ENCODE results near the gene WDR41. TPM values are rescaled to one million over a fixed set of nuclear protein-coding genes. Genes with fewer than 3 reads are reported as not detected.

The WDR41 gene
- total RNA-seq, 1 experiment from 2014 or later = 43.6 TPM

DNA sequence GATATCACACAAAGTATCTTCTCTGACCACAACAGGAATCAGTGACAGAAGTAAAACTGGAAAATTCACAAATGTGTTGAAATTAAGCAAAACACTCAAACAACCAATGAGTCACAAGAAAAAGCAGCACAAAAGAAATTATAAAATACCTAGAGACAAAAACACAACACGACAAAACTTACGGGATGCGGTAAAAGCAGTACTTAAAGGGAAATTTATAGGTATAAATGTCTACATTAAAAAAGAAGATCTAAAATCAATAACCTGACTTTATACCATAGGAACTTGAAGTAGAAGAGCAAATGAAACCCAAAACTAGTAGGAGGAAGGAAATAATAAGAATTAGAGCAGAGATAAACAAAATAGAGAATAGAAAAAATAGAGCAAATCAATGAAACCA lies 2.8 kb upstream of the WDR41 start:
- Mint-ChIP-seq H3K27me3 (ENCODE audit: low read depth) (peaks cover 38% of the 10 kb centered on the region), H3K27ac (no peak overlapping the region), H3K36me3 (ENCODE audit: insufficient read depth in 1 of 3, low read depth in 3 of 3) (no peaks in the 10 kb centered on the region), H3K4me1 (peaks cover 10 to 13% of the 10 kb centered on the region in 2 experiments), H3K9me3 (no peaks in the 10 kb centered on the region; a peak in 1 of 5 replicates), H3K4me3 (no peak overlapping the region)
- Histone ChIP-seq H2BK12ac (ENCODE audit: insufficient read length, low read depth, low read length) (no peak overlapping the region), H2BK5ac (ENCODE audit: insufficient read length, low read length) (no peak overlapping the region), H2AK5ac (ENCODE audit: insufficient read length, low read length) (no peak overlapping the region), H3K23ac (ENCODE audit: insufficient read length, low read depth, low read length) (no peak overlapping the region), H3K4me2 (ENCODE audit: insufficient read depth, insufficient read length, low read length) (no peak overlapping the region), H3K4me1 (ENCODE audit: insufficient read depth, low read length) (no peaks in the 10 kb centered on the region), H3K27me3 (ENCODE audit: insufficient read depth, low read length) (no peaks in the 10 kb centered on the region), H4K91ac (ENCODE audit: insufficient read length, low read depth, low read length) (no peak overlapping the region), H2AFZ (ENCODE audit: low read length) (no peak overlapping the region), H2BK20ac (ENCODE audit: low read depth, low read length, poor library complexity, severe bottlenecking) (no peak overlapping the region), H3K27ac (ENCODE audit: insufficient read length, low read depth, low read length) (no peak overlapping the region), H3K9ac (ENCODE audit: extremely low read depth, insufficient read length, low read length) (no peak overlapping the region), H3K14ac (ENCODE audit: insufficient read depth, low read length) (no peak overlapping the region), H3K79me1 (ENCODE audit: insufficient read depth, low read depth, low read length, poor library complexity, severe bottlenecking) (no peaks in the 10 kb centered on the region), H3T11ph (ENCODE audit: low read length) (no peak overlapping the region), H3K4ac (ENCODE audit: low read depth, low read length) (no peak overlapping the region), H3K23me2 (ENCODE audit: insufficient read length, low read depth, low read length, poor library complexity, severe bottlenecking) (peaks cover 2% of the 10 kb centered on the region), H2BK15ac (ENCODE audit: low read depth, low read length) (no peak overlapping the region), H3K9me3 (ENCODE audit: control insufficient read depth, low read depth, low read length) (no peaks in the 10 kb centered on the region), H4K5ac (ENCODE audit: insufficient read length, low read depth, low read length) (no peak overlapping the region), H3K79me2 (ENCODE audit: insufficient read depth, low read length) (no peaks in the 10 kb centered on the region; the same call in 1 of the 2 replicates), H3K18ac (ENCODE audit: insufficient read length, low read depth, low read length) (no peak overlapping the region), H4K8ac (replicated peaks; ENCODE audit: insufficient read length, low read depth, low read length) (no peak overlapping the region), H4K20me1 (ENCODE audit: control insufficient read depth, insufficient read depth, insufficient read length) (no peaks in the 10 kb centered on the region), H3K56ac (ENCODE audit: insufficient read length, low read depth, low read length) (no peak overlapping the region), H2BK120ac (ENCODE audit: low read depth, low read length, poor library complexity, severe bottlenecking) (no peak overlapping the region)
- no peak for DNase-seq
- TF ChIP-seq, protein P1, sequence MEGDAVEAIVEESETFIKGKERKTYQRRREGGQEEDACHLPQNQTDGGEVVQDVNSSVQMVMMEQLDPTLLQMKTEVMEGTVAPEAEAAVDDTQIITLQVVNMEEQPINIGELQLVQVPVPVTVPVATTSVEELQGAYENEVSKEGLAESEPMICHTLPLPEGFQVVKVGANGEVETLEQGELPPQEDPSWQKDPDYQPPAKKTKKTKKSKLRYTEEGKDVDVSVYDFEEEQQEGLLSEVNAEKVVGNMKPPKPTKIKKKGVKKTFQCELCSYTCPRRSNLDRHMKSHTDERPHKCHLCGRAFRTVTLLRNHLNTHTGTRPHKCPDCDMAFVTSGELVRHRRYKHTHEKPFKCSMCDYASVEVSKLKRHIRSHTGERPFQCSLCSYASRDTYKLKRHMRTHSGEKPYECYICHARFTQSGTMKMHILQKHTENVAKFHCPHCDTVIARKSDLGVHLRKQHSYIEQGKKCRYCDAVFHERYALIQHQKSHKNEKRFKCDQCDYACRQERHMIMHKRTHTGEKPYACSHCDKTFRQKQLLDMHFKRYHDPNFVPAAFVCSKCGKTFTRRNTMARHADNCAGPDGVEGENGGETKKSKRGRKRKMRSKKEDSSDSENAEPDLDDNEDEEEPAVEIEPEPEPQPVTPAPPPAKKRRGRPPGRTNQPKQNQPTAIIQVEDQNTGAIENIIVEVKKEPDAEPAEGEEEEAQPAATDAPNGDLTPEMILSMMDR (conservative IDR thresholded peaks at IDR 0.05) = no peak
- no CpG with 5 or more reads among the region's 3 CpGs for WGBS (ENCODE audit: extremely low coverage, insufficient read length, low lambda C conversion rate)
